HG03354 (cell line): ENCODE results near the gene KCNK15.

Source experiments
- ATAC-seq: cut with Tn5 transposase; IDR thresholded peaks from one replicate; pipeline ENCODE4 v1.9.1; 2021; ENCODE audit warnings: mild to moderate bottlenecking; ENCODE audit not compliant: unreplicated experiment, poor library complexity, severe bottlenecking

KCNK15 gene

DNA sequence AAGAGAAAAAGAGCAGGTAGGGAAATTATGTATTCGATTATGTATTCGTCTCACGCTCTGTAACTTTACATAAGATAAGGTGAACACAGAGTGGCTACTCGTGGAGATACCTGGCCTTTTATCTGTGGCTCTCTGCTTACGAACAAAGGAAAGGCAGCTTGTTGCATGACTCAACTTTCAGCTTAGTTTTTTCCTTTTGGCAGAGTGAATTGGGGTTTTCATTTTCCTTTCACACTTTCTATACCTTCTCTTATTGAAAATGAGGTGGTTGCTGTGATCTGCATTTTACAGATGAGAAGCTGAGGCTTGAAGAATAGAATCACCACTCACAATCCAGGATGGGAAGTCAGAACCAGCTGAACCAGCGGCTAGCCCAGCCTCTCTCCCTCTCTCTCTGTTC lies 13.3 kb upstream of the KCNK15 start:
- ATAC-seq: no peak

DNA sequence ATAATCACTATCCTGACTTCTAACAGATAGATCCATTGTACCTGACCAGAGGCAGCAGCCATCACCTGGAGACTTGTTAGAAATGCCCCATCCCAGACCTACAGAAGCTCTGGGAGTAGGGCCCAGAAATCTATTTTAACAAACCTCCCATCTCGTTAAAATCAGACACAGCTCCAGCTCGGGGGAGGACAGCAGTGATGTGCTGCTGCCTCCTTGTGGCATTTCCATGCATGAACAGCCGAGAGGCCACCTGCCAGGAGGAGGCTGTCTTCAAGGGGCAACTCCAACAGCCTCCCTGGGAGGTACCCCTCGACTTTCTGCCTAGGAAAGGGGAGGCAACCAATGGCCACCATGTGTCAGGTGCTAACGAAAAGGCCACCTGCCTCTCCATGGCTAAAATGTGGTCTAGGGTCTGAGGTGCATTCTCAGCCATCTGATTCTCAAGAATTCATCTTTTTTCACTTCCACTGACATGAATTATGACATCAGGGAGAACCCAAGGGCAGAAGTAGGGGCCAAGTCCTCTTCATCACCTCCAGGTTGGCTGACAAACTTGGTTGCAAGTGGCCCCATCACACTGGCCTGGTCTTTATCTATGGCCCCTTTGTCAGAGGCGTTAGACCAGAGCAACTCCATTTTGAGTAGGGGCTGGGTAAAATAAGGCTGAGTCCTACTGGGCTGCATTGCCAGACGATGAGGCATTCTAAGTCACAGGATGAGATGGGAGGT lies 12.2 kb upstream of the KCNK15 start:
- ATAC-seq: no peak

GRCh38 chr20:44734938-44735337 lies 10.7 kb upstream of the KCNK15 start:
- ATAC-seq: no peak

GRCh38 chr20:44735816-44736169 lies 9.9 kb upstream of the KCNK15 start:
- ATAC-seq: no peak

DNA sequence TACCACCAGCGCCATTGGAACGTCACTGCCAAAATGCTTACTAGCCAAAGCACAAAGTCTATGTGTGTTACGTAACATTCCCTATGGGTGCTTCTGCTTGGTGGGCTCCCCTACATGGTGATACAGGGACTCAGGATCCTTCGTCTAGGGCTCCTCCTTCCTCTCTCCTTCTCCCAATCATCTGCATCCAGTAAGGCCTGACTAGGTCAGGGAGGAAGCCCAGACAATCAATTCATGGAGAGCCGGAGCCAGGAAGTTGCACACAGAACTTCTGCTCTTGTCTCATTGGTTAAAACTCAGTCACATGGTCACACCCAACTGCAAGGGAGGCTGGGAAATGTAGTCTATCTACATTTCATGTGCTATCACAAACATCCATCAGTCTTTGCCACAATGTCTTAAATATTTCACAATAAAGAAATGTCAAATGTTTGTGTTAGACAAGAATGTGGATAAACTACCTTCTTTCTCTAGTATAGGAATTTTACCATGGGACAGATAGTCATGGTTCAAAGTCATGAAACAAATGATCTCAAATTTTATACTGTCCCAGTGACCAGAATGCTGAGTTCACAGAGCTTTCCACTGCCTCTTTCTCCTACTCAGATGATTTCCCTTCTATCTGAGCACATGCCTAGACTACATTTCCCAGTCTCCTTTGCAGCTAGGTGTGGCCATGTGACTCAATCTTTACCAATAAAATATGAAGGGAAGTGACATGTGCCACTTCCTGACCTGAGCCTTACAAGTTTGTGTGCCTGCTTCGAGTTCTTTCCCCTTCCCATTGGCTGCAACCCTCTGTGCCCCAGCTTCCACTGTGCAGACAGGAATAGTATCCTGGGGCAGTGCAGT lies 9.3 kb upstream of the KCNK15 start:
- no peak for ATAC-seq

- no peak for ATAC-seq
These were observed 8.5 kb upstream of the KCNK15 start for GRCh38 chr20:44737116-44737515.

DNA sequence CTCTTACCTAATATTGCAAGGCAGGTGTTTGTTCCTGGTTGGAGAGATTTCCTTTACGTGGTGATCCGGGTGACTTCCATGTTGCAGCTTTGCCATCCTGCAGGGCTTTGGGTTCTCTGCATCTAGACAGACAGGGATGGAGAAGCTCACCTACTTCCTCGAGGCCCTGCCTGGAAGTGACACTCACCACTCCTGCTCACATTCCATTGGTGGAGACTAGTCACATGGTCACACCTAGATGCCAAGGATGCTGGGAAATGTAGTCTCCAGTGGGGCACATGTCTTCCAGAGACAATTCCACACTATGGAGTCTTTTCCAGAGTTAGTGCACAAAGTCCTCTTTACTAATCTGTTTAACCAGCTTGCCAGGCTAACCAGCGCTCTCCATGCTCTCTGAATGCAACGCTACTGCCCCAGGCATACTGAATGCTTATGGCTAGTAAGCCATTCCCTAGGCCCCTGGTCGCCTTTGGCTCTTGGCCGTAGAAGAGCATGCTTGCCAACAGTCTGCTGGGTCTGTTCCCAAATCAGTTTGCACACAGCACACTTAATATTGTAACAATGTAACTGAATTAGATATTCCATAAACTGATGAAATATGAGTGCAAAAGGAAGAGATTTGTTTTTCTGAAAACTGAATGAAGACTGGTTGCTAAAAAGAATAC lies 6.7 kb upstream of the KCNK15 start:
- no peak for ATAC-seq

DNA sequence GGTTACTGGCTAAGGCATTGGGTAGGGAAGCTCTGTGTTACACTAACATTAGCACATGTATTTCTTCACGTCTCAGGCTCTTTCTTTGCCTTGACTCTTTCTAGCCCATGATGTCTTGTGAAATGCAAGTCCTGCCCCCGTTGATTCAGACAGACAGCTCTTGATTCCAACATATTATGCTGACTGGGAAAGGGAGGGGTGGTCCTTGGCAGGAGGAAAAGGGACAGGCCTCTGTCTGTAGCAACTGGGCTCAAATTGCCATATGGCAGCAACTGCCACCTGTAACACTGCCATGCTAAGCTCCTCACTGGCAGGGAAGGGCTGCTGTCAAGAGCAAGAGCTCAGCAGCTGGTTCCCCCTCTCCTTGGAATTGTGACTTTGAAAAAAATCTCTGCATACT lies 5.7 kb upstream of the KCNK15 start:
- no peak for ATAC-seq

DNA sequence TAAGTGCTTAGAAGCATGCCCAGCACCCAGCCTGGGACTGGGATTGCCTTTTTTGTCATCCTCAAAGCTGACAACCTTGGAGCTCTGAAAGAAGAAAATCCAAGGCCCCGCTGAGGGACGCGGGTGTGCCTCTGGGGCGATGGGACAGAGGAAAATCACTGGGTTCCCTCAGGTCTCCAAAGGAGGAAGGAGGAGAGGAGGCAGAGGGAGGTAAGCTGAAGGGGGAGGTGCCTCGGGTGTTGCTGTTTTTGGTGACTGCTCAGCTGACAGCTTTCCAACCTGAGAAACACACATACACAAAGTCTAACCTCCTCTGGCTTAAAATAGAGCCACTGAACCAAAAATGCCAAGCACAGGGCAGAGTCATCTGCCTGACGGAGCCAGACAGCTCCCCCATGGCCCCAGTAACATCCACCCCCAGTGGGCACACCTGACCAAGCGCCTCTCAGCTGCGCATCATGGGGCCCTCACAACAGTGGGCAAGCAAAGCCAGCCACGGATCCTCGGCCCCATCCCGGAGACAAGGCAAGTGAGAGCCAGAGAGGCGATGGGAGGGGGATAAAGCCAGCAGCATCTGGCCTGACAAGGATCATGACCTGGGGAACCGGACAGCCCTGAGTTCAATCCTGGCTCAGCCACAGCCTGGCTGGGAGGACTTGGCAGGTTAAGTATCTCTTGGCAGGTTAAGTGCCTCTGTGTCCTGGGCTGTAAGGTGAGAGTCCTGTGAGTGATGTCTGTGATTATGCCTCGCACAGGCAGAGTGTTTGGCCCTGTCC lies 3.2 kb upstream of the KCNK15 start:
- no peak for ATAC-seq

- ATAC-seq: no peak
These were observed 2.5 kb upstream of the KCNK15 start for GRCh38 chr20:44743080-44743701.

GRCh38 chr20:44743916-44744655 lies 1.6 kb upstream of the KCNK15 start:
- no peak for ATAC-seq

DNA sequence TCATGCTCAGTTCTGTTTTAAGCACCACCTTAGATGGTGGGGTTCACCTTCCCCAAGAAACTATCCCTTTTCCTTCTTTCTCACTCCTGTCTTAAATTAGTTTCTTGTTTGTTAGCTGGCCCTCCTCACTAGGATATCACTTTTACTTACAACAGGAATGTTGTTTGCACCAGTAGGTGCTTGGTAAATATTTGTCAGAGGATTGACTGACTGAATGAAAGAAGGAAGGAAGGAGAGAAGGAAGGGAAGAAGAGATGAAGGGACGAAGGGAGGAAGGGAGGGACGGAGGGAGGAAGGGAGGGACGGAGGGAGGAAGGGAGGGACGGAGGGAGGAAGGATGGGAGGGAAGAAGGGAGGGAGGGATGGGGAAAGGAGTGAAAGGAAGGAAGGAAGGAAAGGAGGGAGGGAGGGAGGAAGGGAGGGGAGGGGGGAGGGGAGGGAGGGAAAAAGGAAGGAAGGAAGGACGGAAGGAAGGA lies 505 bp upstream of the KCNK15 start:
- ATAC-seq: no peak

DNA sequence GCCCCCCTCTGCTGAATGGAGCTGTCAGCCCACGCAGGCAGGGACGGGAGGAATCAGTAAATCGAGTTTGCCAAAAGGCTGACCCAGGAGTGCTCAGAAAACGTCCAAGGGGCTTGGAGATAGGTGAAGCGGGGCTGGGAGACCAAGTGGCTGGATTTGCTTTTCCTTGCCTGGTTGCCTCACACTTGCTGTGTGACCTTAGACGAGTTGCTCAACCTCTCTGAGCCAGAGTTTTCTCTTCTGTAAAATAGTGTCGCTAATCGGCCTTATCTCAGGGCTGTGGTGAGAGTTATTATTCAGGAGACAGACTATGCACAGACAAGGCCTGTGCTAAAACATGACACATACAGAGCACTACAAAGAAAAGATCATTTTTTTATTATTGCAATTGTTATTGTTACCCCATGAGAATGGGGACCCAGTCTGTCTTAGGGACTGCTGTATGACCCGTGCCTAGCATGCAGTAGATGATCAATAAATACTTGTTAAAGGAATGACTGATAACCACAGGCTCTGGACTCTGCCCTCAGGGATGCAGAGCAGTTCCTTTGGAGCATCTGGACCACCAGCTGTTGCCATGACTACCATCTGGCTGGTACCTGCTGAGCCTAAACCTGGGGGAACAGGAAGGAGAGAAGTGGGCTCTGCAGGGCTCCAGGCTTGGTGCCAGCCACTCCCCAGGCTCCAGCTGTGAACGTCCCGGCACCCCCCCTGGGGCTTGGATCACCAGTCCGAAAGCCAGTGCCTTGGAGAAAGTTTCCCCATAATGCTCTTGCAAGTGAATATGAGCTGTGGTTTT lies 901 bp downstream of the KCNK15 start:
- no peak for ATAC-seq

DNA sequence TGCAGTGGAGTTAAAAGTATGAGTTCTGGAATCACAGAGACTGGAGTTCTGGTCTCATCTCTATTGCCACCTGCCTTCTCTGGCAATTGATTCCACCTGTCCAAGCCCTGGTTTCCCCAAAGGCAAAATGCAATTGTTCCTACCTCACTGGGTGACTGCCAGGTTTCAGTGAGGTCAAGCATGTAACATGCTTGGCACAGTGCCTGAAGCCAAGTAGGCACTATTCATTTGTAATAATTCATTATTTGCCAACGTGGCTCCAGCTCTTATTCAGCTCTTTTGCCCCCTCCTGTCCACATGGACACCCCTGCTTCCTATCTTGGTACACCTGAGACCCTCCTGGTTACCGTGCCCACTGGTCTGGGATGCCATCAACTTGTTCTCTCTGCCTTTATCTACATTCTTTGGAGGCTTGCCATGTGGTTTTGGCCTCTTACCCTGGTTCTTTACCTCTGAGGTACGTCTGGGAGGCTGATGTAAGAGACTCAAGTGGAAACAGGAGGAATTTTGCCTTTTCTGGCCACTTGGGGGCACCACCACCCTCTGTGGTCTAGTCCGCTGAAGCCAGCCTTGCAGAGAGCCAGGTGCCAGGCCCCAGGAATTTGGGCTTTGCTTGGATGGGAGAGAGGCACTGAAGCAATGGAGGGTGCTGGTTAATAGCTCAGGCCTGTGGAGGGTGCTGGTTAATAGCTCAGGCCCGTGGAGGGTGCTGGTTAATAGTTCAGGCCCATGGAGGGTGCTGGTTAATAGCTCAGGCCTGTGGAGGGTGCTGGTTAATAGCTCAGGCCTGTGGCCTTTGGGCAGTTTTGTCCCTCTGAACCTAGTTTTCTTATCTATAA lies 1.7 kb downstream of the KCNK15 start:
- no peak for ATAC-seq

- no peak for ATAC-seq
These were observed 2.3 kb downstream of the KCNK15 start for GRCh38 chr20:44748005-44748370.

- no peak for ATAC-seq
These were observed 4.6 kb downstream of the KCNK15 start for GRCh38 chr20:44750081-44750805.
